PC-3 (cell line): ENCODE measurements around the gene SFI1. TPM values are rescaled to one million over a fixed set of nuclear protein-coding genes. Genes with fewer than 3 reads are reported as not detected.

Source experiments
- ATAC-seq: fragments of 200-7000 bp; cut with Tn5 transposase; 2 replicates; pipeline ENCODE4 v1.9.1; 2020; ENCODE audit warnings: mild to moderate bottlenecking, moderate library complexity
- BruUV-seq: library from RNA; stranded (reverse); fragments of 400-500 nt; replicated peaks from 2 replicates; lab custom pipeline; 2021; lab: Mats Ljungman, UMichigan
- CTCF ChIA-PET: fragments of 300-600 bp; sonication (Branson Sonifier 250); formaldehyde crosslinking; loops from one replicate; lab custom pipeline; 2022; ENCODE audit warnings: antibody characterized with exemption; lab: Charles Lee
- POLR2A ChIA-PET: fragments of 300-600 bp; sonication (Branson Sonifier 250); formaldehyde crosslinking; loops from one replicate; lab custom pipeline; 2022; ENCODE audit warnings: antibody characterized with exemption; ENCODE audit not compliant: unreplicated experiment; lab: Charles Lee
- DNase-seq: peaks from one replicate; pipeline ENCODE4 v3.0.0-alpha.2; 2015
- H2AFZ ChIP-seq: fragments of 300-600 bp; sonication (generic); 2 replicates; pipeline ENCODE4 v1.6.0; 2016; ENCODE audit warnings: antibody characterized with exemption, low read length
- H3F3A ChIP-seq: fragments of 300-600 bp; sonication (generic); one replicate; pipeline ENCODE4 v1.6.0; 2017; ENCODE audit warnings: antibody characterized with exemption, low read length, control low read depth, mild to moderate bottlenecking; ENCODE audit not compliant: unreplicated experiment
- H3K27ac ChIP-seq: fragments of 300-600 bp; sonication (generic); 2 replicates; pipeline ENCODE4 v1.5.1; 2016; ENCODE audit warnings: mild to moderate bottlenecking, low read length
- H3K27me3 ChIP-seq: fragments of 300-600 bp; sonication (generic); 2 replicates; pipeline ENCODE4 v1.6.1; 2016; ENCODE audit warnings: low read length, mixed read lengths
- H3K36me3 ChIP-seq: fragments of 300-600 bp; sonication (generic); 2 replicates; pipeline ENCODE4 v1.6.1; 2016; ENCODE audit warnings: low read depth, mixed run types, low read length, mixed read lengths
- H3K4me1 ChIP-seq: fragments of 300-600 bp; sonication (generic); 2 replicates; pipeline ENCODE4 v1.5.1; 2016; ENCODE audit warnings: low read length; ENCODE audit not compliant: insufficient read depth
- H3K4me2 ChIP-seq: fragments of 300-600 bp; sonication (generic); 2 replicates; pipeline ENCODE4 v1.6.0; 2016; ENCODE audit warnings: low read length
- H3K4me3 ChIP-seq: fragments of 300-600 bp; sonication (generic); 2 replicates; pipeline ENCODE4 v1.5.1; 2016; ENCODE audit warnings: mild to moderate bottlenecking, low read length, mixed read lengths
- H3K79me2 ChIP-seq: fragments of 300-600 bp; sonication (generic); 2 replicates; pipeline ENCODE4 v1.6.1; 2017; ENCODE audit warnings: low read length, mixed read lengths
- H3K9ac ChIP-seq: fragments of 300-600 bp; sonication (generic); 2 replicates; pipeline ENCODE4 v1.6.0; 2016; ENCODE audit warnings: mild to moderate bottlenecking, low read length
- H3K9me2 ChIP-seq: fragments of 300-600 bp; sonication (generic); replicated peaks from 2 replicates; pipeline ENCODE4 v1.6.1; 2016; ENCODE audit warnings: mixed run types, low read length, mixed read lengths
- H3K9me3 ChIP-seq: fragments of 300-600 bp; sonication (generic); 2 replicates; pipeline ENCODE4 v1.6.1; 2016; ENCODE audit warnings: low read length, mixed read lengths
- H4K20me1 ChIP-seq: fragments of 300-600 bp; sonication (generic); 2 replicates; pipeline ENCODE4 v1.6.1; 2016; ENCODE audit warnings: low read length, mixed read lengths
- EZH2 ChIP-seq: fragments of 300-600 bp; sonication (generic); IDR thresholded peaks from one replicate; pipeline ENCODE4 v1.6.1; 2017; ENCODE audit warnings: antibody characterized with exemption, mild to moderate bottlenecking, low read length; ENCODE audit not compliant: unreplicated experiment
- EZH2phosphoT487 ChIP-seq: fragments of 300-600 bp; sonication (generic); IDR thresholded peaks from 2 replicates; pipeline ENCODE4 v1.6.1; 2018; ENCODE audit warnings: mild to moderate bottlenecking, antibody characterized with exemption, low read length, borderline replicate concordance
- intact Hi-C: fragments of 100-400 bp; cut with micrococcal nuclease; formaldehyde crosslinking; loops from 2 replicates; pipeline ENCODE4 v1.9.0; 2023
- total RNA-seq: library from RNA; depleted of rRNA; stranded (reverse); fragments of >200 nt; gene quantifications from 2 replicates; pipeline ENCODE4 v1.2.3, GENCODE V29; 2014
- TF ChIP-seq, protein P1 (sequence below): fragments of 300-600 bp; sonication (generic); conservative IDR thresholded peaks from 2 replicates; pipeline ENCODE4 v1.5.1; 2017; ENCODE audit warnings: antibody characterized with exemption, low read depth, mild to moderate bottlenecking, low read length

The SFI1 gene
- total RNA-seq, 1 experiment from 2014 or later = 22.5 TPM

DNA sequence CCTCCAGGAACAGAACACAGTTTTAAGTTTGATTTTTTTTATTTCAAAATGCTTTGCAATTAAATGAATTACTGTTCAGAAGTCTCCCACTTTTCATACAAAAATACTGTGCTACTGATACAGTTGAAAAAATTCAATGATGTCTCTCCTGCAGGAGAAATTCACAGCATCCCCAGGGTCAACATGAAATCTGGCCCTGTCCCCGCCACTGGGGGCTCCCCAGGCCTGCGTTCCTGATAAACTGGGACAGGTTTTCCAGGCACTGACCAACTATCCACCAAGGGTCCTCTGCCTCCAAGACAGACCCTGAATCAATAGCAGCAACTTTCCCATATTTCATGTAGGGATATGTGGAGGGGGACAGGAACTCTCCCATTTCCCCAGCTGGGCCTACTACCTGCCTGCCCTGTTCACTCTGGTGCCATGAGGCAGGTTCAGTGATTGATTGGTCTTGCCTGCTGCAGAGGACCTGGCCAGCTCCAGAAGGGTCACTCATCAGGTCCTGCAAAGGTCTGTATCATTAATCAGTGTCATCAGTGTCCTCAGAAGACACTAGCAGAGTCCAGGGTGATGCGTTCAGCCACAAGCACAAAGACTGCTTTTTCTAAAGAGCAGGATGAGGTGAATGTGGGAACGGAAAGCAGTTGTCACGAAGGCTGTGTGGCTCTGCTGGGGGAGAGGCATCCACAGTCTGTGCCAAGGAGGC, 122.3 kb downstream of the SFI1 start:
- intact Hi-C loops = no loop called here
- no peaks in the 10 kb centered on the region for H3K9me3 ChIP-seq
- no peak overlapping the region for H3K27ac ChIP-seq
- no peaks in the 10 kb centered on the region for H3K27me3 ChIP-seq
- TF ChIP-seq, protein P1, sequence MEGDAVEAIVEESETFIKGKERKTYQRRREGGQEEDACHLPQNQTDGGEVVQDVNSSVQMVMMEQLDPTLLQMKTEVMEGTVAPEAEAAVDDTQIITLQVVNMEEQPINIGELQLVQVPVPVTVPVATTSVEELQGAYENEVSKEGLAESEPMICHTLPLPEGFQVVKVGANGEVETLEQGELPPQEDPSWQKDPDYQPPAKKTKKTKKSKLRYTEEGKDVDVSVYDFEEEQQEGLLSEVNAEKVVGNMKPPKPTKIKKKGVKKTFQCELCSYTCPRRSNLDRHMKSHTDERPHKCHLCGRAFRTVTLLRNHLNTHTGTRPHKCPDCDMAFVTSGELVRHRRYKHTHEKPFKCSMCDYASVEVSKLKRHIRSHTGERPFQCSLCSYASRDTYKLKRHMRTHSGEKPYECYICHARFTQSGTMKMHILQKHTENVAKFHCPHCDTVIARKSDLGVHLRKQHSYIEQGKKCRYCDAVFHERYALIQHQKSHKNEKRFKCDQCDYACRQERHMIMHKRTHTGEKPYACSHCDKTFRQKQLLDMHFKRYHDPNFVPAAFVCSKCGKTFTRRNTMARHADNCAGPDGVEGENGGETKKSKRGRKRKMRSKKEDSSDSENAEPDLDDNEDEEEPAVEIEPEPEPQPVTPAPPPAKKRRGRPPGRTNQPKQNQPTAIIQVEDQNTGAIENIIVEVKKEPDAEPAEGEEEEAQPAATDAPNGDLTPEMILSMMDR = no peak
- no peak for TF ChIP-seq EZH2phosphoT487
- TF ChIP-seq EZH2 = no peak
- H3K9ac ChIP-seq = no peak overlapping the region
- peaks cover 12% of the 10 kb centered on the region for H3K79me2 ChIP-seq
- no peak overlapping the region for H3K4me2 ChIP-seq
- ChIA-PET POLR2A (no interaction called here), CTCF (no interaction called here)
- no peaks in the 10 kb centered on the region for H4K20me1 ChIP-seq
- H3K4me3 ChIP-seq = no peak overlapping the region
- H3K4me1 ChIP-seq = no peaks in the 10 kb centered on the region
- ATAC-seq = no peak
- no peak for DNase-seq
- H3K36me3 ChIP-seq = no peaks in the 10 kb centered on the region; the same call in 1 of the 2 replicates
- BruUV-seq = TSS peak; percentile 15
- H3F3A ChIP-seq = no peaks in the 10 kb centered on the region
- H2AFZ ChIP-seq = no peak overlapping the region
- no peaks in the 10 kb centered on the region for H3K9me2 ChIP-seq

DNA sequence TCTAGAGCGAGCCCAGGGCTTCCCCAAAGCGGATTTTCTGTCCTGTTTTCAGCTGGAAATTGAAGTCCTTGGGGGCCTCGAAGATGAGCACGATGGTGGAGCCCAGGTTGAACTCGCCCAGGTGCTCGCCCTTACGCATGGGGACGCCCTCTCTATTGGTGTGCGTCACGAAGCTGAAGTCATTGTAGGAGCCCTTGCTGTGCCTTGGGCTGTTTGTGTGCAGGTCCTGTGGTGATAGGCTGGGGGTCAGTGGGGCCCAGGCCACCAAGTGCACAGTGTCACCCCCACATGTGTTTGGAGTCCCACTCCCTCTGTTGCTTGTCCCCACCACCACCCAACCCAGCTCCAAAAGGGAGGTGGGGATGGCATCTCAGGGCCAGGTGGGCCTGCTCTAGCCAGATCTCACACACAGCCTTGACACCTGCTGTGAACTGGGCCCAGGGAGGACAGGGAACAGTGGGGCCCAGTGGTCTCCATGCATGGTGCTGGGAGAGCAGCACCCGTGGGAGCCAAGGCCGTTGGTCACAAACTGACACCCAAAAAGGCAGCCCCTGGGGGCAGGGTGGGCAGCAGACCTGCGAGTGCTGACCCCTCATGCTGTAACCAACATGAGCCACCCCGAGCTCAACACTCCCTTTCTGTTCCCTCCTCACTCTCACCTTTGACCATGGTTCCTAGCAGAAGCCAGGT, 123.4 kb downstream of the SFI1 start:
- intact Hi-C loops = no loop called here
- Histone ChIP-seq H4K20me1 (no peaks in the 10 kb centered on the region), H3K4me2 (no peak overlapping the region), H3K36me3 (no peaks in the 10 kb centered on the region; the same call in 1 of the 2 replicates), H3K9ac (no peak overlapping the region), H3K4me1 (no peaks in the 10 kb centered on the region), H2AFZ (no peak overlapping the region), H3K79me2 (peaks cover 22% of the 10 kb centered on the region), H3K9me2 (no peaks in the 10 kb centered on the region), H3K27me3 (no peaks in the 10 kb centered on the region), H3F3A (no peaks in the 10 kb centered on the region), H3K27ac (no peak overlapping the region), H3K4me3 (no peak overlapping the region), H3K9me3 (no peaks in the 10 kb centered on the region)
- ChIA-PET CTCF (interaction anchor here (0.7 kb wide), 1 partner anchor 63 kb away, joined by 3 read pairs; no protein-coding TSS in a partner anchor), POLR2A (no interaction called here)
- no TSS peak for BruUV-seq
- DNase-seq = no peak
- TF ChIP-seq EZH2phosphoT487 = no peak
- TF ChIP-seq, protein P1 = no peak
- no peak for TF ChIP-seq EZH2
- no peak for ATAC-seq
